Measurements from ENCODE around the gene MFSD2B. TPM values are rescaled to one million over a fixed set of nuclear protein-coding genes. Genes with fewer than 3 reads are reported as not detected.
A peak's percentile ranks its signal among the peaks of the same experiment; 100 is the strongest.
"Not testable (repeated sequence)": the region's sequence is repeated elsewhere in the genome, so short reads cannot be mapped to it uniquely, and the experiment has no call there.

Gene MFSD2B
- 10.6 TPM for polyA plus RNA-seq (2013, experiment 1 of 2; ENCODE audit: insufficient read length)
- 2.9 TPM for polyA plus RNA-seq (2013, experiment 2 of 2; ENCODE audit: insufficient read length)

DNA sequence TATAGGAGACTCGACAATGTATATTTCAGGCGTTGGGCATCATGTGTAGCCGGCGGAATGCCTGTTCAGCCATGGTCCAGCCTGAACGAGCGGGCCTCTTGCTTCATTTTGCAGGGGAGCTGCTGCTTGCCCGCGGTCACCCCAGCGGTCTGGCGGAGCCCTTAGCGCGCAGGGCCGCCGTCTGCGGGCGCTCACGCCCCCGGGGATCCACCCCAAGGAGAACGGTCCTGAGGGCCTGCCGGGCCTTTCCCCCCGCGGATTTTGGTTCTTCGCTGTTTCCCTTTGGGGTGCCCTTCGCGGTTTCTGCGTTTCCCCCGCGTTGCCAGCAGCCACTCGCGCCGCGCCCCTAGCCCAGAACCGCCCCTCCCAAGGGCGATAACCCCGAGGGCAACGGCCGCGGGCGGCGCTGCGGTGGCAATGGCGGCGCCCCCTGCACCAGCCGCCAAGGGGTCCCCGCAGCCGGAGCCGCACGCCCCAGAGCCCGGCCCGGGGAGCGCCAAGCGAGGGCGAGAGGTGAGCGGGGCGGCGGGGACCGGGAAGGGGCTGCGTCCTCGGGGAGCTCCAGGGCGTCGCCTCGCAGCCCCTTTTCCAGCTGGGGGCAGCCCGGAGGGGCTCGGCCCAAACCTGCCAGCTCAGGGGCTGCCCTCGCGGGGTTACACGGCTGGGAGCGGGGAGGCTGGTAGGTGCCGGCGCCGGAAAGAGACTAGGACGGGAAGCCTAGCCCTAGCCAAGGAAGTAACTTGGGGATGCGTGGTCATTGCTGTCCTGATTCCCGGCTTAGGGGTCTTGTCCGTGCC lies at the start of gene MFSD2B:
Gene MFSD2B (plus strand): TSS at position 406 of the 797 bp plus-strand sequence. CDS start 12 bp downstream, at position 418.
- no peak for DNase-seq

- DNase-seq: no peak
Measured at GRCh38 chr2:23967846-23968245, 42.0 kb upstream of the MFSD2B start.

DNA sequence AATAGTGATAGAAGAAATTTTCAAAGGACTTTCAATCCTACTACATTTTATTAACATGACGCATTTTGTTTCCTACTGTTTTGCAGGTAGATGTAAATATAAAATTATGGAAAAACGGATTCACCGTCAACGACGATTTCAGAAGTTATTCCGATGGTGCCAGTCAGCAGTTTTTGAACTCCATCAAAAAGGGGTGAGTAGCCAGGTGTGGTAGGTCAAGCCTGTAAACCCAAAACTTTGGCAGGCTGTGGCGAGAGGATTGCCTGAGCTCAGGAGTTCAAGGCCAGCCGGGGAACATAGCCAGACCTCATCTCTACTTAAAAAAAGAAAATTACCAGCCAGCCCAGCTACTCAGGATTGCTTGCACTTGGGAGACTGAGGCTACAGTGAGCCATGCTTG lies 33.0 kb upstream of the MFSD2B start:
- DNase-seq: no peak

- peak; percentile 22 for DNase-seq
Measured at GRCh38 chr2:23988371-23988770, 21.5 kb upstream of the MFSD2B start.

GRCh38 chr2:23992931-23993330 lies 17.0 kb upstream of the MFSD2B start:
- no peak for DNase-seq

DNA sequence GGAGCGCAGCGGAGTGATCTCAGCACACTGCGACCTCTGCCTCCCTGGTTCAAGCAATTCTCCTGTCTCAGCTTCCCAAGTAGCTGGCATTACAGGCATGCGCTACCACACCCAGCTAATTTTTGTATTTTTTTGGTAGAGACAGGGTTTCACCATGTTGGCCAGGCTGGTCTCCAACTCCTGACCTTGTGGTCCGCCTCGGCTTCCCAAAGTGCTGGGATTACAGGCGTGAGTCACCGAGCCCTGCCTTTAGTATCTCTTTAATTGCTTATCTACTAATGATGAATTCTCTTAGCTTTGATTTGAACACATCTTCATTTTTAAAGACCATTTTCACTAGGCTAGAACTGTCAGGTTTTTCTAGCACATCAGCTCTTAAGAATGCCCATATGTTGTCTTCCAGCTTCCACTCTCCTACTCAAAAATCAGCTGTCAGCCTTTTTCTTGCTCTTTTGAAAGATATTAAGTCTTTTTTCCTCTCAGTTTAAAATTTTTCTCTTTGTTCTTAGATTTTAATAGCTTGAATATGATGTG lies 16.1 kb upstream of the MFSD2B start:
- no peak for DNase-seq

DNA sequence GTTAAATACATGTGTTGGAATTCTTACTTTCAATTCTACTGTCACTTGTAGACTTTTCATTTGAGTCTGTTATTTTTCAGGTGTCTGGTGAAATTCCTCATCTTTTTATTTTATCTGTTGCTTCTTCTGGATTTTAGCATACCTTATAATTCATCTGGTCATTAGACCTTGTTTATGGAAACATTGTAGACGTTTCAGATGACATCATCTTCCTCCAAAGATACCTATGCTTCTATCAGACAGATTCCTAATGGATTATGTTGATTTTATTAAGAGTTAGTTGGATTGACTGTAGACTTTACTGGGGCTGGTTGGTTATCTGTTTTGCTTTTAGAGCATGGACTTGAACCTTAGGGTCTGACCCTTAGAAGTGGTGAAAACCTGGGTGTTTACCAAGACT lies 15.3 kb upstream of the MFSD2B start:
- no peak for DNase-seq

DNA sequence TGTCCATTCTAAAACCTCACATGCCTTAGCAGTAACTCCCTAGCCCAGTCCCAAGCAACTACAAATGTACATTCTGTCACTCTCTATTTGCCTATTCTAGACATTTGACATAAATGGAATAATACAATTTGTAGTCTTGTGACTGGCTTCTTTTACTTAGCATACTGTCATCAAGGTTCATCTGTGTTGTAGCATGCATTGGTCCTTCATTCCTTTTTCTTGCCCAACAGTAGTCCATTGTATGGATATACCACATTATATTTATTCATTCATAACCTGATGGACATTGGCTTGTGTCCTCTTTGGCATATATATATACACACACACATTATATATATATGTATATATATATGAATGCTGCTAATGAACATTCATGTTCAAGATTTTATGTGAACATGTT lies 2.2 kb upstream of the MFSD2B start:
- DNase-seq: no peak

- no peak for DNase-seq
Measured at GRCh38 chr2:24008672-24009366, 1.1 kb upstream of the MFSD2B start.

GRCh38 chr2:24009367-24009679 lies 562 bp upstream of the MFSD2B start:
- no peak for DNase-seq

DNA sequence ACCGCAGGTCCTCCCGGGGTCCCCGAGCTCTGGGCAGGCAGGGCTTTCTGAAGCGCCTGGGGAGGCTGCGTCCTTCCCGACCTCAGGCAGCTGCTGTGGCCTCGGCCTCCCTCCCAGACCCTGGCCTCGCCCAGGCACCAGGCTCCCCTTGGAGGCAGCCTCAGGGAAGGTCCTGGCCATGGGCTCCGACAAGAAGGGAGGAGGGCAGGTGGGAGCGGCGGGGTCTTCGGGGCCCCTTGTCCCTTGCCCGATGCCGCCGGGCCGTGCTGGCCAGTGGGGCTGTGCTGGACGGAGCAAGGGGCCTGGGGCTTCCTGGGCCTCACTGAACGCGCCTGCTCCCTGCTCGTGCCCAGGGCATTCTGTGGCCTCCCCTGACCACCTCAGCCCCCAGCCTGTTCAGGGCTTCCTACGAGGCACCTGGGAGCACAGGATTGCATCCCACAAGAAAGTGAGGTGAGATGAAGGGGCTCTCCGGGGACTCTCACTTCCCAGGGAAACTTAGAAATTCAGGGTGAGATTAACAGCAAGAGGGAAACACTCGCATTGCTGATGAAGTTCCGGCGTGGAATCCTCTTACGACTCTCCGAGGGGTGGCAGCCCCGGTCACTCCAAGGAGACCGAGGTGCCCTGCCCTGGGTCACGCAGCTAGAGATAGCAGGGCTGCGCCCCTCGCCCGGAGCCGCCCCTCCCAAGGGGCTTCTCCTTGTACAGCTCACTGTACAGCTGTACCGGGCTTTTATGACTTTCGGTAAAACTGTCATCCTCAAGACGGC lies 778 bp downstream of the MFSD2B start:
- no peak for DNase-seq

- no peak for DNase-seq
Measured at GRCh38 chr2:24011250-24012104, 1.6 kb downstream of the MFSD2B start.

GRCh38 chr2:24012521-24013188 lies 2.8 kb downstream of the MFSD2B start:
- DNase-seq: no peak

DNA sequence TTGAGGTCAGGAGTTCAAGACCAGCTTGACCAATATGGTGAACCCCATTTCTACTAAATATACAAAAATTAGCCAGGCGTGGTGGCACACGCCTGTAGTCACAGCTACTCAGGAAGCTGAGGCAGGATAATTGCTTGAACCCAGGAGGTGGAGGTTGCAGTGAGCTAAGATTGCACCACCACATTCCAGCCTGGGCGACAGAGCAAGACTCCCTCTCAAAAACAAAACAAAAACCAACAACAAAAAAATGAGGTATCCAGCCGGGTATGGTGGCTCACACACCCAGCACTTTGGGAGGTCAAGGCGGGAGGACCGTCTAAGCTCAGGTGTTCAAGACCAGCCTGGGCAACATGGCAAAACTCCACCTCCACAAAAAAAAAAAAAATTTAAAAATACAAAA lies 5.0 kb downstream of the MFSD2B start:
- not testable (repeated sequence) for DNase-seq

DNA sequence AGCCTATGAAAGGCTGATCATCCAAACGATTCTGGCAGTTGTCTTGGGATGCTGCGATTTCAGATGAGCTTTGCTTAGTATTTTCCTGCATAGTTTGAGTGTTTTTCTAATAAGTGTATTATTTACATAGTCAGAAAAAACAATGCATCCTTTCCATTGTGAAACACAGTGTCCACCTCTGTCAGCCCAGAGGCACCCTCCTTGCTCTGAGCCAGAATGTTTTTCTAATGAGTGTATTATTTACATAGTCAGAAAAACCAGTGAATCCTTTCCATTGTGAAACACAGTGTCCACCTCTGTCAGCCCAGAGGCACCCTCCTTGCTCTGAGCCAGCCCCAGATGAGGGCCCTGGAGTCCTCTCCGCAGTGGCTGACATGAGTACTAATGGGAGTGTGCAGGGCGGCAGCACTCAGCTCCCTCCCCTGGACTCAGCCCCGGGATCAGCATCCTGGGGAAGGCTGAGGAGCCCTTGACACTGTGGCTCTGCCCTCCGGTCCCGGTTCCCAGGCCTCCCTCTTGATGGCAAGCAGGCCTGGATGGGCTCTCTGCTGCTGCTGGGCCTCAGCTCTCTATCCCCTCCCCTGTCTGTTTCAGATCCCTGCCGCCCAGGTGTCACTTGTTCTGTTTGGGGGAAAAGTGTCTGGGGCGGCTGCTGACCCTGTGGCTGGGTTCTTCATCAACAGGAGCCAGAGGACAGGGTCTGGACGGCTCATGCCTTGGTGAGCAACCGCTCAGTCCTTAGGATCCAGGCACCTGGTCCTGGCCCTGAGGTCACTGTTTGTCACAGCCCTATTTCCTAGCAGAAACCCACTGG lies 5.9 kb downstream of the MFSD2B start:
- peak; percentile 86 for DNase-seq

- DNase-seq: no peak
Measured at GRCh38 chr2:24016376-24016761, 6.5 kb downstream of the MFSD2B start.

DNA sequence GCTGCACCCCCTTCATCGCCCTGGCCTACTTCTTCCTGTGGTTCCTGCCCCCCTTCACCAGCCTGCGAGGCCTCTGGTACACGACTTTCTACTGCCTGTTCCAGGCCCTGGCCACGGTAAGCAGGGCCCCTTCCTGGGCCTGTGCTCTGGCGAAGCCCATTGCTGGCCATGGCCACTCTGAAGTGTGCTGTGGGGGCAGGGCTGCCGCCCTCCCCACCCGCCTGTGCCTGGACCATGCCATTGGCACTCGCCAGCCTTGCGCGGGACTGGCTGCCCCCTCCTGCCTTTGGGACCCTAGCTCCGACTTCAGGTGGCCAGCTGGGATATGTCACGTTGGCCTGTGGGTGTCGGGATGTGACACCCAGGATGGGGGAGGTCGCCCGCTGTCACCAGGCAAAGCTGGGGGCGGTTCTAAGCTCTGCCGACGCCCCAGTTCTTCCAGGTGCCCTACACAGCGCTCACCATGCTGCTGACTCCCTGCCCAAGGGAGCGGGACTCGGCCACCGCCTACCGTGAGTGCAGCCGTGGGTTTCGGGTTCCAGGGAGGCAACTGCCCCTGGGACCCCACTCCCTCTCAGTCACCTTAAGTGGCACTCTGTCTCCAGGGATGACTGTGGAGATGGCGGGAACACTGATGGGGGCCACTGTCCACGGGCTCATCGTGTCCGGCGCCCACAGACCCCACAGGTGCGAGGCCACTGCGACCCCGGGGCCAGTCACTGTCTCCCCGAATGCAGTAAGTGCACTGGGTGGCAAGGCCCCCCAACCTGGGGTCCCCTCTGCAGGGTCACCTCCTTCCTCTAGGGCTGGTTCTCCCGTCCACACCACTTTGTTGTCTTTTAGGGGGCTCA lies 7.2 kb downstream of the MFSD2B start:
- DNase-seq: no peak

GRCh38 chr2:24017711-24018110 lies 7.8 kb downstream of the MFSD2B start:
- DNase-seq: no peak

- DNase-seq: no peak
Measured at GRCh38 chr2:24018241-24018640, 8.4 kb downstream of the MFSD2B start.

DNA sequence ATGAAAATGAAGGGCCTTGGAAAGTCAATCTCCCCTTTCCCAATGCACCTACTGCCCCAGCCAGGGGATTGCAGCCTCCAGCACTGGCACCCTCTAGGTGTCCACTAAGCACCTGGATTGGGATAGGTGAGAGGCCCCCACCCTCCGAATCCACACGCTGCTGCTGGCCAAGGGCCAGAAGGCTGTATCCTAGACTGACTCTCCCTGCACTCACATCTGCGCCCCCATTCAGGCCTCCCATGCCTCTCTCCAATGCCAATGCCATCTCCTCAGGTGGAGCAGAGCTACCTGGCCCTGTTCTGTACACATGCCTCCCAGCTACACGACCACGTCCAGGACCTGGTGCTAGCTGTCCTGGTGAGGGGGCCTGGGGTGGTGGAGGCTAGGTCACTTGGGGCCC lies 9.8 kb downstream of the MFSD2B start:
- no peak for DNase-seq

Data from fibroblast of skin of back (primary cell).